ENCODE results near the gene YIPF3.

DNA sequence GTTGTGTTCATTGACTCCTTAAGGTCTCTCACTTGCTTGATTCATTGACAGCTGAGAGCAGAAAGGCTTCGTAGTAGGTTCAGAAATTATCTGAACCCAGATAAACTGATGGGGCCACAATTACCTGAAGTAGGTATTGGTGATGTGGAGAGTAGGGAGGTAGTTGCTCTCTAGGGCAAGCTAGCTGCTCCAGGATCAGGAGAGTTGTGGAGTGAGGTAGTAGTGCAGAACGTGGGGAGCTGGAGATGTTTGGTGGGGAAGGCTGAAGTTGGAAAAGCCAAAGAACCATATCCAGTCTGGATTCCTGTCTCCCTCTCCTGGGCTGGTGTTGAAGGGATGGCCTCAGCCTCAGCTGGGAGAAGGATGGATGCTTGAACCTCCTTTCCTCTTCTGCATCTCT is 23.5 kb downstream of the YIPF3 start:
- TF ChIP-seq POLR2A (IDR thresholded peaks at IDR 0.05) (no peak), CTCF (IDR thresholded peaks at IDR 0.05) (no peak), EP300 (IDR thresholded peaks at IDR 0.05) (no peak)
